ENCODE data around the gene GARS1.

DNA sequence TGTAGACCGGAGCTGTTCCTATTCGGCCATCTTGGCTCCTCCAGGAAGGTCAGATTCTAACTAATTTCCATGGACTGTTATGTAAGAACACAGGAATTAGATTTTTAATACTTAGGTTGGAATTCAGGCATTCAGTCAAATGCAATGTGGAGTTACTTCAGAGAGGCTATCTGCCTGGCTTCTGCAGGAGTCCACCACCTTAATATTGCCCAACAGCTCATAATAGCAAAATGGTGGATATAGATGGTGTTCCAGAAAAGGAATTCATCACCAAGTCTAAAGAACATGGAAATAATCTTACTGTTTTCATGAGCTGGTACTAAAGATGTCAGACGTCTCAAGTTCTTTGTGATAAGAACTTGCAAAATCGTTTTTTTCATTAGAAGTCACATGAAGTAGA lies 48.1 kb downstream of the GARS1 start:
- TF ChIP-seq, protein P1, sequence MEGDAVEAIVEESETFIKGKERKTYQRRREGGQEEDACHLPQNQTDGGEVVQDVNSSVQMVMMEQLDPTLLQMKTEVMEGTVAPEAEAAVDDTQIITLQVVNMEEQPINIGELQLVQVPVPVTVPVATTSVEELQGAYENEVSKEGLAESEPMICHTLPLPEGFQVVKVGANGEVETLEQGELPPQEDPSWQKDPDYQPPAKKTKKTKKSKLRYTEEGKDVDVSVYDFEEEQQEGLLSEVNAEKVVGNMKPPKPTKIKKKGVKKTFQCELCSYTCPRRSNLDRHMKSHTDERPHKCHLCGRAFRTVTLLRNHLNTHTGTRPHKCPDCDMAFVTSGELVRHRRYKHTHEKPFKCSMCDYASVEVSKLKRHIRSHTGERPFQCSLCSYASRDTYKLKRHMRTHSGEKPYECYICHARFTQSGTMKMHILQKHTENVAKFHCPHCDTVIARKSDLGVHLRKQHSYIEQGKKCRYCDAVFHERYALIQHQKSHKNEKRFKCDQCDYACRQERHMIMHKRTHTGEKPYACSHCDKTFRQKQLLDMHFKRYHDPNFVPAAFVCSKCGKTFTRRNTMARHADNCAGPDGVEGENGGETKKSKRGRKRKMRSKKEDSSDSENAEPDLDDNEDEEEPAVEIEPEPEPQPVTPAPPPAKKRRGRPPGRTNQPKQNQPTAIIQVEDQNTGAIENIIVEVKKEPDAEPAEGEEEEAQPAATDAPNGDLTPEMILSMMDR (conservative IDR thresholded peaks at IDR 0.05; ENCODE audit: low read depth, low read length), result no peak
- TF ChIP-seq EZH2phosphoT487 (IDR thresholded peaks at IDR 0.05; ENCODE audit: borderline replicate concordance, low read length) (no peak), EZH2 (IDR thresholded peaks at IDR 0.05; ENCODE audit: low read length, unreplicated experiment) (no peak)
